Measurements from ENCODE around the gene ZNF614.
"Not testable (repeated sequence)": the region's sequence is repeated elsewhere in the genome, so short reads cannot be mapped to it uniquely, and the experiment has no call there.

Gene ZNF614

GRCh38 chr19:52034051-52034728 lies 6.0 kb upstream of the ZNF614 start:
- TF ChIP-seq EZH2phosphoT487 (IDR thresholded peaks at IDR 0.05; ENCODE audit: low read depth): no peak
- TF ChIP-seq CTCF (IDR thresholded peaks at IDR 0.05; ENCODE audit: low read depth, low read length): no peak
- Histone ChIP-seq H3K4me3 (ENCODE audit: low read length) (no peak overlapping the region), H3K9ac (ENCODE audit: low read length) (no peak overlapping the region), H3K9me3 (ENCODE audit: insufficient read depth, low read length) (peaks cover 58% of the 10 kb centered on the region), H3K4me1 (ENCODE audit: low read length) (peaks cover 2% of the 10 kb centered on the region), H3K36me3 (replicated peaks; ENCODE audit: low read depth, low read length) (peaks cover 73% of the 10 kb centered on the region), H3K4me2 (ENCODE audit: low read length) (no peak overlapping the region), H3K27me3 (ENCODE audit: low read depth, low read length) (no peaks in the 10 kb centered on the region), H3K27ac (ENCODE audit: low read length) (no peak overlapping the region), H2AFZ (ENCODE audit: low read depth, low read length) (no peak overlapping the region), H3K79me2 (ENCODE audit: low read length) (no peaks in the 10 kb centered on the region; the same call in 1 of the 2 replicates), H4K20me1 (ENCODE audit: insufficient read depth, low read length) (no peaks in the 10 kb centered on the region)

DNA sequence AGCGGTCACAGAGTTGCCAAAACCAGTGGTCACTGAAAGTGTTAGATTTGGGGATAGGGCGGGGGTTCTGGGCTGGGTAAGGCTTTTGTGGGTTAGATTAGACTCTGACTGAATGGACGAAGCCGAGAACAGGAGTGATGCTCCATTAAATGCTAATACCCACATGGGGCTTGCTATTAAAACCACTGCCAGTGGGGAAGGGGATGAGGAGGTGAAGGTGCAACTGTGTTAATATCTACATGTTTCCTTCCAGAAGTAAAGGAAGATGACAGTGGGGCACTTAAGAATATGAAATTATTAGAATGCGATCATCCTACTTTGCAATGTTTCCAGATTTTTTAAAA lies 573 bp upstream of the ZNF614 start:
- Histone ChIP-seq H3K36me3 (replicated peaks; ENCODE audit: low read depth, low read length) (peaks cover 62% of the 10 kb centered on the region), H3K4me2 (ENCODE audit: low read length) (peak overlapping the region; percentile 65), H3K79me2 (ENCODE audit: low read length) (peaks cover 21% of the 10 kb centered on the region)

GRCh38 chr19:52026255-52026990 lies 1.8 kb downstream of the ZNF614 start:
- H3K9ac ChIP-seq (ENCODE audit: low read length); H3K27me3 ChIP-seq (ENCODE audit: low read depth, low read length); H3K4me3 ChIP-seq (ENCODE audit: low read length); H4K20me1 ChIP-seq (ENCODE audit: insufficient read depth, low read length); H3K4me2 ChIP-seq (ENCODE audit: low read length); H2AFZ ChIP-seq (ENCODE audit: low read depth, low read length); H3K27ac ChIP-seq (ENCODE audit: low read length): not testable (repeated sequence)
- H3K79me2 ChIP-seq (ENCODE audit: low read length): peaks cover 21% of the 10 kb centered on the region
- H3K4me1 ChIP-seq (ENCODE audit: low read length): peaks cover 11% of the 10 kb centered on the region
- peaks cover 63% of the 10 kb centered on the region for H3K36me3 ChIP-seq (replicated peaks; ENCODE audit: low read depth, low read length)
- H3K9me3 ChIP-seq (ENCODE audit: insufficient read depth, low read length): peaks cover 36% of the 10 kb centered on the region

More for the DNA sequence above, 573 bp upstream of the ZNF614 start:
- peak overlapping the region; percentile 71 for H3K27ac ChIP-seq (ENCODE audit: low read length)
- H4K20me1 ChIP-seq (ENCODE audit: insufficient read depth, low read length): no peaks in the 10 kb centered on the region
- H3K4me1 ChIP-seq (ENCODE audit: low read length): peaks cover 11% of the 10 kb centered on the region
- peak overlapping the region; percentile 91 for H3K4me3 ChIP-seq (ENCODE audit: low read length)
- peaks cover 38% of the 10 kb centered on the region for H3K9me3 ChIP-seq (ENCODE audit: insufficient read depth, low read length)
- TF ChIP-seq CTCF (IDR thresholded peaks at IDR 0.05; ENCODE audit: low read depth, low read length): no peak
- no peak for TF ChIP-seq EZH2phosphoT487 (IDR thresholded peaks at IDR 0.05; ENCODE audit: low read depth)
- no peaks in the 10 kb centered on the region for H3K27me3 ChIP-seq (ENCODE audit: low read depth, low read length)
- H3K9ac ChIP-seq (ENCODE audit: low read length): peak overlapping the region; percentile 92
- peak overlapping the region; percentile 96 for H2AFZ ChIP-seq (ENCODE audit: low read depth, low read length)

DNA sequence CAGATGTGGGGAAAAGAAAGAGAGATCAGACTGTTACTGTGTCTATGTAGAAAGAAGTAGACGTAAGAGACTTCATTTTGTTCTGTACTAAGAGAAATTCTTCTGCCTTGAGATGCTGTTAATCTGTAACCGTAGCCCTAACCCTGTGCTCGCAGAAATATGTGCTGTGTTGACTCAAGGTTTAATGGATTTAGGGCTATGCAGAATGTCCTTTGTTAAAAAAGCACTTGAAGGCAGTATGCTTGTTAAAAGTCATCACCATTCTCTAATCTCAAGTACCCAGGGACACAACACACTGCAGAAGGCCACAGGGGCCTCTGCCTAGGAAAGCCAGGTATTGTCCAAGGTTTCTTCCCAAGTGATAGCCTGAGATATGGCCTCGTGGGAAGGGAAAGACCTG lies 3.7 kb downstream of the ZNF614 start:
- not testable (repeated sequence) for H3K27ac ChIP-seq (ENCODE audit: low read length); H3K4me3 ChIP-seq (ENCODE audit: low read length); H3K4me2 ChIP-seq (ENCODE audit: low read length); H4K20me1 ChIP-seq (ENCODE audit: insufficient read depth, low read length); H3K9ac ChIP-seq (ENCODE audit: low read length); H3K27me3 ChIP-seq (ENCODE audit: low read depth, low read length); H2AFZ ChIP-seq (ENCODE audit: low read depth, low read length)
- H3K9me3 ChIP-seq (ENCODE audit: insufficient read depth, low read length): peaks cover 36% of the 10 kb centered on the region
- peaks cover 65% of the 10 kb centered on the region for H3K36me3 ChIP-seq (replicated peaks; ENCODE audit: low read depth, low read length)
- peaks cover 29% of the 10 kb centered on the region for H3K79me2 ChIP-seq (ENCODE audit: low read length)
- H3K4me1 ChIP-seq (ENCODE audit: low read length): peaks cover 11% of the 10 kb centered on the region

GRCh38 chr19:52022193-52022592 lies 6.0 kb downstream of the ZNF614 start:
- TF ChIP-seq CTCF (IDR thresholded peaks at IDR 0.05; ENCODE audit: low read depth, low read length): no peak
- no peak for TF ChIP-seq EZH2phosphoT487 (IDR thresholded peaks at IDR 0.05; ENCODE audit: low read depth)
- Histone ChIP-seq H3K79me2 (ENCODE audit: low read length) (peaks cover 18% of the 10 kb centered on the region), H3K9me3 (ENCODE audit: insufficient read depth, low read length) (peaks cover 49% of the 10 kb centered on the region), H3K4me1 (ENCODE audit: low read length) (peaks cover 3% of the 10 kb centered on the region), H3K4me2 (ENCODE audit: low read length) (no peak overlapping the region), H3K36me3 (replicated peaks; ENCODE audit: low read depth, low read length) (peaks cover 86% of the 10 kb centered on the region), H2AFZ (ENCODE audit: low read depth, low read length) (no peak overlapping the region), H3K9ac (ENCODE audit: low read length) (no peak overlapping the region), H3K4me3 (ENCODE audit: low read length) (no peak overlapping the region), H4K20me1 (ENCODE audit: insufficient read depth, low read length) (no peaks in the 10 kb centered on the region), H3K27me3 (ENCODE audit: low read depth, low read length) (no peaks in the 10 kb centered on the region), H3K27ac (ENCODE audit: low read length) (no peak overlapping the region)
